ENCODE data around the gene KIRREL3.

- TF ChIP-seq FOS (IDR thresholded peaks at IDR 0.05; ENCODE audit: low read depth, low read length) (no peak), CTCF (conservative IDR thresholded peaks at IDR 0.05; ENCODE audit: low read depth, low read length) (no peak)
These were observed 255.9 kb downstream of the KIRREL3 start for GRCh38 chr11:126744699-126745098.

Data from IMR-90 (cell line).